HG02840 (cell line): ENCODE data around the gene TXNDC9.
"Not testable (repeated sequence)": the region's sequence is repeated elsewhere in the genome, so short reads cannot be mapped to it uniquely, and the experiment has no call there.

ENCODE experiments used
- ATAC-seq: cut with Tn5 transposase; IDR thresholded peaks from one replicate; pipeline ENCODE4 v1.9.1; 2021; ENCODE audit warnings: mild to moderate bottlenecking, moderate library complexity, moderate number of reproducible peaks; ENCODE audit not compliant: unreplicated experiment, low FRiP score

Gene TXNDC9

DNA sequence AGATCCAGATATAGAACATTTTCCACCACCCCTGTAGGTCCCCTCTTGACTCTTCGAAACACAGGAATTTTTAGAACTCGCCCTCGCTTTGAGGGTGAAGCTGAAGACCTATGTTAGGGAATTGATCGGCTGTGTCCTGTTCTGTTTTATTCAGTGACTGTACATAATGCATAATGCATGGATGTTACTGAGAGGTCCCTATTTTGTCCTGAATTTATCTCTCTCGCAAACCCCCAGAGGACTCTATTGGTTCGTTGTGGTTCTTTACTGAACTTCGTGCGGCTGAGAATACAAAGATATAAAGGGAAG lies 625 bp upstream of the TXNDC9 start:
- peak; percentile 3 for ATAC-seq

DNA sequence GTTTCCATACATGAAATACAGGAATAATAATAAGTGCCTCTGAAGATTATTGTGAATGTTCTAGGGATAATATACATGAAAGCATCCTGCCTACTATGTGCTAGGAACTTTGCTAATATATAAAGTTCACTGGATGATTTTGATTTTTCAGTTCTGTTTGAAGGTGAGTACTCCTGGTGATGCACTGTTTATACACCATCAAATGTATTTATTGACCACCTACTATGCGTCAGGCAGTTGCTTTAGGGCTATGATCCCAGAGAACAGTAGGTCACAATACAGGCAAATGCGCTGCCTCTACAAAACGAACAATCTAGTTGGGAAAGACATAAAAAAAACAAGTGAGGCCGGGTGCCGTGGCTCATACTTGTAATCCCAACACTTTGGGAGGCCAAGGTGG lies 10.7 kb downstream of the TXNDC9 start:
- no peak for ATAC-seq

DNA sequence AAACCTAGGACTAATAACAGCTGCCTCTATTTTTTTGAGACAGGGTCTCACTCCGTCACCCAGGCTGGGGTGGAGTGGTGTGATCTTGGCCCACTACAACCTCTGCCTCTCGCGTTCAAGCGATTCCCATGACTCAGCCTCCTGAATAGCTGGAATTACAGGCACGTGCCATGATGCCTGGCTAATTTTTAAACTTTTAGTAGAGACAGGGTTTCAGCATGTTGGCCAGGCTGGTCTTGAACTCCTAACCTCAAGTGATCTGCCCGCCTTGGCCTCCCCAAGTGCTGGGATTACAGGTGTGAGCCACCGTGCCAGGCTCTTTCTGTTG lies 18.3 kb downstream of the TXNDC9 start:
- not testable (repeated sequence) for ATAC-seq

DNA sequence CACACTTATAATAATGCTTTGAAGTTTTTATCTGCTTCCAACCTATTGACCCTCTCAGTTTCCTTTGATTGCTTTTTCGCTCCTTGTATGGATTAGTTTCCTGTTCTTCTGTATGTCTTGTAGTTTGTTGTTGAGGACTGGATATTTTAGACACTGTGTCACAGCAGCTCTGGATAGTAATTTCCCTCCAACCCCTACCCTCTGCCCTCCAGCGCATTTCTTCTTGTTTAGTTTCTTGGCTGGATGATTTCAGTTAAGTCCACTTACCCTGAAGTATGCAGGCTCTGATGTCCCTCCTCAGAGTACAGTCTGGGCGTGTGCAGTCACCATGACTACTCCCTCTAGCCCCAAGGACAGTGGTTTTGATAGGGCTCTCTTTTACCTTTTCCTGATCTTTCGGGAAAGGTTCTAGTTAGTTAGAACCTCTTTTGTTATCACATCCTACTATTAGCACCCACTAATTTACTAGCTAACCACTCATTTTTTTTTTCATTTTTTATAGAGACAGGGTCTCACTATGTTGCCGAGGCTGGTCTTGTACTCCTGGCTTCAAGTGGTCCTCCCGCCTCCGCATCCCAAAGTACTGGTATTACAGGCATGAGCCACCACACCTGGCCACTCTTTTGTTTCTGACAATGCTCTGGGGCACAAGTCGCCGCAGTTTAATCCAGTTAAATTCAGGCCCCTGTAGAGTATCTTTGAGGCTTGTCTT lies 18.8 kb downstream of the TXNDC9 start:
- ATAC-seq = no peak

DNA sequence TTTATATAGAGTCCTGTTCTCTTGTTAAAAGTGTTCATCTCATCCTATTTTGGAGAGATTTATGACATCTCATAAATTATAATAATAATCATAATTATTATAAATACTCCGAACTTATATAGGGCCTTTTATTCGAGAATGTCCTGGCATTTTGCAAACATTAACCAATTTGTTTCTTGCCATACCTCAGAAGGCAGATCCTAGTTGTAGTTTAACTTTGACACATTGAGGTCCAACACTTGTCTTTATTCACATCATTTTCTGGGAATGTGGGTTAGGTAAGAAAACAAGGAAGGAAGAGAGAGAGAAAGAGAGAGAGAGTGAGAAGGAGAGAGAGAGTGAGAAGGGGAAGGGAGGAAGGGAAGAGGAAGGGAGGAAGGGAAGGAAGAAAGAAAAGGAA lies 35.0 kb downstream of the TXNDC9 start, which contains the start of gene LYG1:
TSS of gene LYG1 (minus strand) at position 101 of the 400 bp plus-strand sequence. CDS start 5,527 bp downstream, outside the sequence.
- ATAC-seq = not testable (repeated sequence)

DNA sequence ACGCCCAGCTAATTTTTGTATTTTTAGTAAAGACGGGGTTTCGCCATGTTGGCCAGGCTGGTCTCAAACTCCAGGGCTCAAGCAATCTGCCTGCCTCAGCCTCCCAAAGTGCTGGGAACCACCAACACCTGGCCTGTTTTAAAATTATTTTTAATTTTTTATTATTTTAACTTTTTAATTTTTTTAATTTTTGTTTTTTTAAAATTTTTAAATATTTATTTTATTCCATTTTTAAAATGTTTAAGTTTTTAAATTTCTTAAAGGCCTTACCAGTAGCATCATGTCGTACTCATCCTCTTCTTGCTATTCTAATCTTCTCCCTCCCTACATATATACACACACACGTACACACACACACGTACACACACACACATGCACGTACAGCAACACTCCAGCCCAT lies 36.6 kb downstream of the TXNDC9 start:
- ATAC-seq = no peak

DNA sequence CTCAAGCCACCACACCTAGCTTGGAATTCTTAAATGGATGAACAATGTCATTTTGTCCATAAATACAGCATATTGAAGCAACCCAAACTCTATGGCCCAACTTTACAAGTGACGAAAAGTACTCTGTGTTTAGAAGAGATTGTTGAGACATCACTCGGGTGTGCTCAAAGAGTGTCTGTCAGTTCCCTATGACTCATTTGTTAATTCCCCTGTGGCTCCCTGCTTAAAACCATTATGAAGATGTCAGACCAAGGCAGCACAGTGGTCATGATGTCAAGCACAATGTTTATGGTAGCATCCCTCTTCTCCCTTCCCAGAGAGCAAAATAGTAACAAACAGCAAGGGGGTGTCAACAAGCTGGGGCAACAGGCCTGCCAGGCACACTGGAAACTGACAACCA lies 38.1 kb downstream of the TXNDC9 start:
- ATAC-seq = no peak

DNA sequence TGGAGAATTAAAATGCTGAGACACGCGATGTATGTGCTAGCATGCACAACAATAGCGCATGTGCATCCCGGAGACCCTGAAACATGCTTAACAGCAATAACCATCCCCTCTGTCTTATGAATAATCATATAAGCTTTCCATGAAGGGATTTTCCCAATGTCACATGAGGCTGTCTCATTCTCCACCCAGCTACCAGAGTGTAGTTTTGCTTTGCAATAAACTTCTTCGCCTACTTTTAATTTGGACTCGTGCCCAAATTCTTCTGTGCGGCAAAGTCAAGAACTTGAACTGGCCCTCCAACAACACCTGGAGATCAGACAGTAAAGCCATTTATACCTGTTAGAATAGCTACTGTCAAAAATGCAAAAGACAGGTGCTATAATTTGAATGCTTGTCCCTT lies 50.6 kb downstream of the TXNDC9 start:
- ATAC-seq = no peak

DNA sequence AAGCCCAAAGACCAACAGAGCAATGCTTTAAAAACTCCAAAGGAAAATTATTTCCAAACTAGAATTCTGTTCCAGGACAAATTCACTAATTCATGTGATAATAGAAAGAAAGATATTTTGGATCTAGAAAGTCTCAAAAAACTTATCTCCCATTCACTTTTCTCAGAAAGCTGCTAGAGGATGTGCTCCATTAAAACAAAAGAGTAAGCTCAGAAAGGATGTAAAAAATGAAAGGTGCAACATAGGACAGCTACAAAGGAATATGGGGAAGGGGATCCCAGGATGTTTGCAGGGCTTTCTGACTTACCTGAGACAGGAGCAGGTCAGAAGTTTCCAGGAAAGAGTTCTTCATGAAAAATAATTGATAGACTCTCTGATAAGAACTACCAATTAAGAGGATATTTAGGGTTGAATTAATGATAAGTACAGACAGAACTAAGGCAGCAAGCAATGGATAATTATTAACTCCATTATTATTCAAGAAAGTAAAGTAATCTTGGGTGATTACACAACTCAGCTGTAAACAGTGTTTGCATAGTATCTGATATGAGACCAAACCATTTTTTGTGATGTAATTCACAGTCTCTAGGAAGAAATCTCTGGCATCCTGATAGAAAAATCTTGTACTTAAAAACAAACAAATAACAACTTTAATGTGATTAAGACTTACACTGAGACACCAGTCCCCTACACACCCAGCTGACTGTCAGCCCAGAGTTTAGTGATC lies 56.0 kb downstream of the TXNDC9 start:
- no peak for ATAC-seq

DNA sequence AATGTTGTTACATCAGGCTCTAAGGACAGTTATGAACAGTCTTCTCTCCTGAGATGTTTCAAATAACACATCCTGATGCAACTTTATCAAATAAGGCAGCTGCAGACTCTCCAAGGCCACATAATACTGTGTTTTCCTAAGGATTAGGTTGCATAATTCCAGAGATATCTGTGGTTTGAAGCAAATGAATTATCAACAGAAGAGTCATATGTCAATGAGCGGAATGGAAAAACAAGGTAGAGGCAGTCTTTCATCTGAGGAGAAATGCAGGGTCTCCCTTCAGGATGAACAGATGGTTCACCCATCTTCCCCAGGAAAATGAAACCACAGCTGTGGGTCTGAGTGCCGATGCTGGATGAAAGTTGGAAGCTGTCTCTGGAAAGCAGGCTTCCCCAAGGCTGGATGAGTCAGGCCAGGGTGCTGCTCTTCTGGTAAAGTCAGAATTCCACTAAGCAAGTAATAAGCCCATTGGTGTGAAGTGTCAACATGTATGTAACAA lies 57.3 kb downstream of the TXNDC9 start:
- no peak for ATAC-seq

DNA sequence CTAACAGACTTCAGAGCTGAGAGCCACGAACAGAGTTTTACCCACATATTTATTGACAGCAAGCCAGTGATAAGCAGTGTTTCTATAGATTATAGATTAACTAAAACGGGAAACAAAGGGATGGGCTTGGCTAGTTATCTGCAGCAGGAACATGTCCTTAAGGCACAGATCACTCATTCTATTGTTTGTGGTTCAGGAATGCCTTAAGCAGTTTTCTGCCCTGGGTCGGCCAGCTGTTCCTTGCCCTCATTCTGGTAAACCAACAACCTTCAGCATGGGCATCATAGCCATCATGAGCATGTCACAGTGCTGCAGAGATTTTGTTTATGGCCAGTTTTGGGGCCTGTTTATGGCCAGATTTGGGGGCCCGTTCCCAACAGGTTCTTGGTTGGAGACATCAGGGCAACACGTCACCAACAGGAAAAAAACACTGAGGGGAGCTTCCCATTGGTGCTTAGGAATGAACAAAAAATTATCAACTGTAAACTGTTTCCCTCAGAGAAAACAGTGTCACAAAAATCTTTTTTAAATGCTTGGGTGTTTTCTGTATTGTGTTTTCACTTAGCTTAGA lies 57.9 kb downstream of the TXNDC9 start:
- not testable (repeated sequence) for ATAC-seq

DNA sequence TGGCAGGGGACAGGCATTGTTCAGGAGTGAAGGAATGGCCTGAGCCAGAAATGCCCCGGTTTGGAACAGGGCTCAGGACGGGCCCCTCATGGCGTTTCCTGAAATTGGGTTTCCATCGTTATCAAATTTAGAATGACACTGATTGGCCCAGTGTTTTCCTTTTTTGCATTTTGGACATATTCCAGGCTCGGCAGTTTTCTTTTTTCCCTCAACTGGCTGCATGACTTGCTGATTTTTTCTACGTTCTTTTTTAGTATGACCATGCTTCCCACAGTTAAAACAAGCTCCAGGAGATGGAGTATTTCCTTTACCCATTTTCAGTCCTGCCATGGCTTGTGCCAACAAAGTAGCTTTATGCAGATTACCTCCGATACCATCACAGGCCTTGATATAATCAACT lies 60.3 kb downstream of the TXNDC9 start:
- ATAC-seq = no peak
